GM19328 (cell line): ENCODE measurements around the gene C1orf210.

Experiments used
- ATAC-seq: cut with Tn5 transposase; IDR thresholded peaks from one replicate; pipeline ENCODE4 v1.9.1; 2021; ENCODE audit warnings: mild to moderate bottlenecking, moderate library complexity; ENCODE audit not compliant: unreplicated experiment

C1orf210 gene

DNA sequence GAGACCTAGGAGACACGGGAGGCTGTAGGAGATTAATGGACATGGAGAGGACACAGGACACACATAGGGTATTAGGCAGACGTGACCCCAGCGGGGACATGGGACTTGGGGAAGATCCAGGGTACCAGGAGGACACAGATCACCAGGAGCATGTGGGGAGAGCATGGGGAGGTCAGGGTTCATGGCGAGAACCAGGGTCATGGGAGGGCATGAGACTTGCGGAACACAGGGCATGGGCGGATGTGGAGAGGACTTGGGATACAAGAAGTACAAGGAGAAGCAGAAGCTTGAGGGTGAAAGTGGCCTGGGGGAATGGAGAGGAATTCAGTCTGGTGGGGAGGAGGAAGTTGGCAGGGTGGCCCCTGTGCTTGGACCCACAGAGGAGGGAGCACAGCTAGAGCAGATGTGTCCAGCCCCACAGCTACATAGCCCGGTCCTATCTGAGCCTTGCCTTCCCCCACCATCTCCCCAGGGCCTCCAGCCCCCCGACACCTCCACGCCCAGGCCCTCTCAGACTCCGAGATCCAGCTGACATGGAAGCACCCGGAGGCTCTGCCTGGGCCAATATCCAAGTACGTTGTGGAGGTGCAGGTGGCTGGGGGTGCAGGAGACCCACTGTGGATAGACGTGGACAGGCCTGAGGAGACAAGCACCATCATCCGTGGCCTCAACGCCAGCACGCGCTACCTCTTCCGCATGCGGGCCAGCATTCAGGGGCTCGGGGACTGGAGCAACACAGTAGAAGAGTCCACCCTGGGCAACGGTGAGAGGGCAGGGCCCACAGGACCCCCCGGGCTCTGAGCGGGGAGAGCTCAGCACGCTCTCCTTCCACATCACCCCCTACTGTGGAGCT lies 27.5 kb upstream of the C1orf210 start:
- no peak for ATAC-seq

DNA sequence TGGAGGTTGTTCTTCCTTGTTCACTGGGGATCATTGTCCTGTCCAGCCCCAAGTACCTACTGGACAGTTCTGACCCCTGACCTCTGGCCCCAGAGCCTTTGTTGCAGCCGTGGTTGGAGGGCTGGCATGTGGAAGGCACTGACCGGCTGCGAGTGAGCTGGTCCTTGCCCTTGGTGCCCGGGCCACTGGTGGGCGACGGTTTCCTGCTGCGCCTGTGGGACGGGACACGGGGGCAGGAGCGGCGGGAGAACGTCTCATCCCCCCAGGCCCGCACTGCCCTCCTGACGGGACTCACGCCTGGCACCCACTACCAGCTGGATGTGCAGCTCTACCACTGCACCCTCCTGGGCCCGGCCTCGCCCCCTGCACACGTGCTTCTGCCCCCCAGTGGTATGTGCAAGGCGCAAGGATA lies 26.8 kb upstream of the C1orf210 start:
- ATAC-seq, result no peak

DNA sequence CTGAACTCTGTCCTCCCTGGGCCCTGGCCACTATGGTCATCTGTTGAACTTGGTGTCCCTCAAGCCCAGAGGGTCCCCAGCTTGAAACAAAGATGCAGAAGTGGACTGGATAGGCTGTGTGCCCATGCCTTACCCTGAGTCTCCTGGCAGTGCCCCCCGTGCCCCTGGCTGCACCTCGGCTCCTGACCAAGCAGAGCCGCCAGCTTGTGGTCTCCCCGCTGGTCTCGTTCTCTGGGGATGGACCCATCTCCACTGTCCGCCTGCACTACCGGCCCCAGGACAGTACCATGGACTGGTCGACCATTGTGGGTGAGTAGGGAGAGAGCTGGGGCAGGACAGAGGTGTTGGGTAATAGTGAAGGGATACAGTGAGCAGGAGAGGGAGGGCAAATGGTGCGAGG lies 26.1 kb upstream of the C1orf210 start:
- no peak for ATAC-seq

DNA sequence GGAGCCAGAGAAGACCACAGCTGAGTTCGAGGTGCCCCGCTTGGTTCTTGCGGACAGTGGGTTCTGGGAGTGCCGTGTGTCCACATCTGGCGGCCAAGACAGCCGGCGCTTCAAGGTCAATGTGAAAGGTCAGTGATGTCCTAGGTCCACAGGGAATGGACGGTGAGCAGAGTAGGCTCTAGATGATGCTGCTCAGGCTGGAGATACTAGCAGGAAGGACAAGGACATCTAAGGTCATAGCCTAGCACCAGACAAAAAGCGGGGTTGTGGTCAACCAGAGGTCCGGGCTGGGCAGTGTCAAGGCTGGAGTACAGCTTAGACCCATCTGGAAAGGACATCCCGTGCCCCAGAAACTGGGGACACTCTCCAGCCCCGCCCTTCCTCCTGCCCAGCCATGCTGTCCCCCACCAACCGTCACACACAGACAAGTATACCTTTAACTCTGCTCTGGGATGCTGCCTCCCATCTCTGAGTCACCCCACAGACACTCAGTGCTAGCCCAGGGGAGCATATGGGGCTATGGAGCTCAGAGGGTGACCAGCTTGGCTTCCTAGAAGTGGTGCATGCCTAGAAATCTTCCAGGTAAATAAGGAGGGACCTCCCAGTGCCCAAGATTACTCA lies 24.1 kb upstream of the C1orf210 start:
- ATAC-seq, result no peak

DNA sequence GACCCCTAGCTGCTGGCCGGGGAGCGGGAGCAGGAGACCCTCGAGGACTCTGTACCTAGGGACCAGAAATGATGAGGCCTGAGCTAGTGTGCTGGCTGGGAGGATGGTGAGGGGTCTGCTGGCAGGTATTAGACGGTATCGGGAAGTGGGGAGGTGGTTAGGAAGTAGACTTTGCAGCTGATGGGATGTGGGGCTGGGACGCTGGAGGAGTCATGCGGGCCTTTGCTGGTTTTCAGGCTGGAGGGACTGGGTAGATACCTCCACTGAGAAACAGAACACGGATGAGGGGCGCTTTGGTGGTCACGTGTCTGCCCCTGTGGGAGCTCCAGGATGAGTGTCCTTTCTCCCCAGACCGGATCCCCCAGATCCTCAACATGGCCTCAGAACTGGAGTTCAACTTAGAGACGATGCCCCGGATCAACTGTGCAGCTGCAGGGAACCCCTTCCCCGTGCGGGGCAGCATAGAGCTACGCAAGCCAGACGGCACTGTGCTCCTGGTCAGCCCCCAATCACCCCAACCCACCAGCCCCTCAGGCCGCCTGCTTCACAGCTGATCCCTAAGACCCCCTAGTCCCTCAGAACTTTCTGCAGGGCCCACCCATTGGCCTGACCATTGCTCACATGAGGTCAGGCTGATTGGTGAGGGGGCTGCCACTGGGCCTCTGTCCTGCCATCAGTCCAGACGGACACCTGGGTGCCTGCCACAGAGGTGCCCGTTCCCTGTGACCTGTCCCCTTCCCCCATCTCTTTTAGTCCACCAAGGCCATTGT lies 23.4 kb upstream of the C1orf210 start:
- ATAC-seq, result no peak

DNA sequence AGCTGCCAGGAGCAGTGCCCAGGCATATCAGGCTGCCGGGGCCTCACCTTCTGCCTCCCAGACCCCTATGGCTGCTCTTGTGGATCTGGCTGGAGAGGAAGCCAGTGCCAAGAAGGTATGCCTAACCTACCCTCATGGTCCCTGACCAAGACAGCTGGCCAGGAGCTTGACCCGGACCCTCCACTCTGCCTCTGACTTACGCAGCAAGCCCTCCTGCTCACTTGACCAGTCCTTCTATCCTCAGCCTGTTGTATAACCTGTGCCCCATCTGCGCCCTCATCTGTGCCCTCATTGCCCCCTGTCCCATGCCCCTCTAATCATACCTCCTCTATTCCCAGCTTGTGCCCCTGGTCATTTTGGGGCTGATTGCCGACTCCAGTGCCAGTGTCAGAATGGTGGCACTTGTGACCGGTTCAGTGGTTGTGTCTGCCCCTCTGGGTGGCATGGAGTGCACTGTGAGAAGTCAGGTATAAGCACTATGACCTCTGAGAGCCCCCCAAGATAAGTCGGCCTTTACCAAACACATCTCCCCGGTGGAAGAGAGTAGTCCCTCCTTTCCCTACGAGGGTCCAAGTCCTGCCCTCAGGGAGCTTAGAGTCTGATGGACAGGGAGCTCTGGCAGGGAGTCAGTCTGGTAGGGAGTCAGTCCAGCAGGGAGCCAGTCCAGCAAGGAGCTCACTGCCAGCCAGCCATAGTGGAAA lies 22.2 kb upstream of the C1orf210 start:
- ATAC-seq, result no peak

DNA sequence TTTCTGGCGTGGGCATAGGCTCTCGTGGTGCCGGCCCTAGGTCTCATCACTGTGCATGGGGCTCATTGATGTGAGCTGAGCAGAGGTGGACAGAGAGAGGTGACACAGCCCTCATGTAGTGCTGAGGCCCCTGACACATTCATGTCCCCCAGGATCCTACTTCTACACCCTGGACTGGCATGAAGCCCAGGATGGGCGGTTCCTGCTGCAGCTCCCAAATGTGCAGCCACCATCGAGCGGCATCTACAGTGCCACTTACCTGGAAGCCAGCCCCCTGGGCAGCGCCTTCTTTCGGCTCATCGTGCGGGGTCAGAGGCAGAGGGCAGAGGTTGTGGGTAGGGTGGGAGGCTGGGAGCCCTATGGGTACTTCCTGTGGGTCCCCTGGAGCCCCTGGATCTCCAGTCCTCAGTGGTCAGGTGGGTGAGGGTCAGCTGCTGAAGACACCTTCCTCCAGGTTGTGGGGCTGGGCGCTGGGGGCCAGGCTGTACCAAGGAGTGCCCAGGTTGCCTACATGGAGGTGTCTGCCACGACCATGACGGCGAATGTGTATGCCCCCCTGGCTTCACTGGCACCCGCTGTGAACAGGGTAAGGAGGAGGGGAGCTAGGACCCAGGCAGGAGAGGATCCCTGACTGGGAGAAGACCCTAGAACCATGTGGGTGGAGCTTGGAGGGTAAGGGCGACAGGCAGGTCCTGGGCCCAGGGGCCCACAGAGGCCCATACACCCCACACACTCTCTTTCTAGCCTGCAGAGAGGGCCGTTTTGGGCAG lies 21.5 kb upstream of the C1orf210 start:
- no peak for ATAC-seq

DNA sequence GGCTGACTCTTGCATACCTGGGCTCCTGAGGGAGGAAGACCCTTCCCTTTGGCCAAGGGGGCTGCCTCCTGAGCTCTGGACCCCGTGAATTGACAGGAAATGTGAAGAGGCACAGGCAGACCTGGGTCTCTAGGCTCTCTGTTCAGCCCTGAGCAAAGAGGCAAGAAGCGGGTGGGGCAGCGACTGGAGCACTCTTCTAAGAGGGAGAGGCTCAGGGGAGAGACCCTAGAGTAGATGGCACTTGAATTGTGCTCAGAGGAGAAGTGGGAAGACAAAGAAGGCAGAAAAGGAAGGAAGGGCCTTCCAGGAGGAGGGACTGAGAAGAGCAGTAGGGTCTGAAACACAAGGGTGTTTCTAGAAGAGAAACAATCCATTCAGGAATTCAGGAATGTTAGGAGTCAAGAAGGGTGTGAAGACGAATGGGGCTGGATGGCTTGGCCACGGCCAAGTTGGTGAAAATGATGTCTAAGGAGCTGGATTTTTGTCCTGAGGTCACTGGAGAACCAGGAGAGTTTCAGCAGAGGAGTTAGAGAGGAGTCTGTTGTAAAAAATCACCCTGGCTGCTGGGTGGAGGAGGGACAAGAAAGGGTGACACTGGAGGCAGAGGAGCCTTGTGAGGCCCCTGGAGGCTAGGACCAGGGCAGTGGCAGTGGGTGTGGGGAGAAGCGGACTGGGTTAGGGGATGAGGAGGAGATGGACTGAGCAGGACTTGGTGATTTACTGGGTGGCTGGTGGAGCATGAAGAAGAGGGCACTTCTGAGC lies 20.7 kb upstream of the C1orf210 start:
- no peak for ATAC-seq

DNA sequence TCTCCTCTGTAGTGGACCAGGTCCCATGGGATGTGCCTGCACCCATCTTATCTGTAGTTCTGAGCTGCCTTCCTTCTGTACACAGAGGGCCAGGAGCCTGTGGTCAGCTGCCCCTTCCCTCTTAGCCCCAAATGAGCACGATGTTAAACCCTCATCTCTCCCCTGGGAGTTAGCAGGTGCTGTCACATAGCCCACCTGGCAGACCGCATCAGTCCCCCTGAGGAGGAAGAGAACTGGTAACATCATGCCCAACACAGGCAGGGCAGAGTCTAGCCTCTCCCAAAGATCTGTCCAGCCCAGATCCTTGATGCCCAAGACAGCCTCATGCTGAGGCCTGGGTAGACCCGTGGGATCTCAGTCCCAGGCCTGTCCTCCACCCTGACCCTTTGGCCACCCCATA lies 20.1 kb upstream of the C1orf210 start:
- no peak for ATAC-seq

DNA sequence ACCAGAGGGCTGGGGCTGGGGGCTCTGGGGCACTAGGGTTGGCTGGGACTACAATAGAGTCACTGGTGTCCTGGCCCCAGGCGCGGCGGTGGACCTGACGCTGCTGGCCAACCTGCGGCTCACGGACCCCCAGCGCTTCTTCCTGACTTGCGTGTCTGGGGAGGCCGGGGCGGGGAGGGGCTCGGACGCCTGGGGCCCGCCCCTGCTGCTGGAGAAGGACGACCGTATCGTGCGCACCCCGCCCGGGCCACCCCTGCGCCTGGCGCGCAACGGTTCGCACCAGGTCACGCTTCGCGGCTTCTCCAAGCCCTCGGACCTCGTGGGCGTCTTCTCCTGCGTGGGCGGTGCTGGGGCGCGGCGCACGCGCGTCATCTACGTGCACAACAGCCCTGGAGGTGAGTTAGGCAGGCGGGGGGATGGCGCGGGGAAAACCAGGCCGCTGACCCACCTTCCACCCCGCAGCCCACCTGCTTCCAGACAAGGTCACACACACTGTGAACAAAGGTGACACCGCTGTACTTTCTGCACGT lies 19.5 kb upstream of the C1orf210 start:
- no peak for ATAC-seq

DNA sequence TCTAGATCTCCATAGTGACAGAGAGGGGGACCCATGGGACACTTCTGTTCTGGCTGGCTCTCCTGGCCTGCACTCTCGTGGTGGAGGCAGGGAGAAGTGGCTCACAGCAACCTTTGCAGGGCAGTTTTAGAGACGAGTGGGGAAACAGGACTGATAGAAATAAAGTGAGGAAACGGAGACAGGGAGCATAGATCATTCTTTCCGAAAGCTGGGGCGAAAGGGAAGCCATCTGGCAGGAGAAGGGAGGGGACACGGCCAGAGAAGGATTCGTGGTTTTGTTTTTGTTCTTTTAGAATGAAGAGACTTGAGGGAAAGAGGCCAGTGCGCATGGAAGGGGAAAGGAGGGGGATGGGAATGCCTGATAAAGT lies 18.9 kb upstream of the C1orf210 start:
- no peak for ATAC-seq

DNA sequence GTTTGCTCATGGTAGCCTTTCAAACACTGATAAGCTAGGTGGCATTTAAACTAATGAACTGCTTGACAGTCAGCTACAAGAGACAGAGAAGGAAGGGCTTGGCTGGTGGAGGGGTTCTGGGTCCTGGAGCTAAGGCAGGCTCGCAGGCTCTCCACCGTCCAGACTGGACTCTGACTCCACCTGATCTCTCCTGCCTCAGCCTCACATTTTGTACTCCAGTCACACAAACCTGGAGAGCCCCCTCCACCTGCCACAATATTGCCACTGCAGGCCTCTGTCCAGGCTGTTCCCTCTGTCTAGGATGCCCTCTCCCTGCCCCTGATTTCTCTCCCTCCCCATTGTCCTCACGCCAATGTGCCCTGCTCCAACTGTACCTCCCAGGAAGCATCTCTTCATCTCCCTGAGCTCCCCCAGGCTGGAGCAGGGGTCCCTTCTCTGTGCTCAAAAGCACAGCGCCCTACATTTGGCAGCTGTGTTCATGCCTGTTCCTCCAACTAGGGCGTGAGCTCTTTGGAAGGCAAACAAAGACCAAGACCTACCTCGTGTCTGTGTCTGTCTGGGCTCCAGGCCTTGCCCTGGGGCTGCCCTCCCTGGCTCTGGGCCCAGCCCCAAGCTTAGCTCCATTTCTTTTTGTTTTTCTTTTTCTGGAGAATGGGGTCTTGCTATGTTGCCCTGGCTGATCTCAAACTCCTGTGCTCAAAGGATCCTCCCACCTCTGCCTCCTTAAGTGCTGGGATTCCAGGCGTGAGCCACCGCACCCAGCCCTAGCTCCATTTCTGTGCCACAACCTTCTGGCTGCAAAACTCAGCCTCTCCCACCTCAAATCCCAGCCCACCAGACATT lies 18.3 kb upstream of the C1orf210 start:
- no peak for ATAC-seq

DNA sequence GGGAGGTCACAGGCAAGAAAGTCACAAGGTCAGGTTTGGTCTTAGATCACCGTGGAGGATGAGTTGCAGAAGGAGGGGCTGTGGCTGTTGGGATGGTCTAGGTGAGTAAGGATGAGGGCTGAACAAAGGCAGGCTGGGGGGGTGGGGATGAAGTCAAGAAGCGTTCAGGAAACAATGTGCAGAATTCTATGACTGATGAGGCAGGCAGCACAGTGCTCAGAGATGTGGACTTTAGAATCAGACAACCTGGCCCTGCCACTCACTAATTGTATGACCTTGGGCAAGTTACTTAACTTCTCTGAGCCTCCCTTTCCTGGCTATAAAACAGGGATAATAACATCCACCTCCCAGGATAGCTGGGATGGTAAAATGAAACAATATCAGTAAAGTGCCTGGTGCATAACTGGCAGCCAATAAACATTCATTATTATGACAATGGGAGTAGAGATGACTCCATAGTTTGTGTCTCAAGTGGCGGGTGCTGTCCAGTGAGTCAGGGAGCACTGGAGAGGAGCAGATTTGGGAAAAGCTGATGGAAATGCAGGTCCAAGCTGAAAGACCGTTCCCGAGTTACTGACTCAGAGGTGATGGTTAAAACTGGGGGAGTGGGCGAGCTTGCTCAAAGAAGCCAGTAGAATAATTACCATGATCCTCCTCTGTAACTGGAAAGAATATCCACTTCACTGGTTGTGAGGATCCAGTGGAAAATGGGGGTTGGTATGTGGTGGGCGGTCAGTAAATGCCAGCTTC lies 17.5 kb upstream of the C1orf210 start:
- ATAC-seq, result no peak

DNA sequence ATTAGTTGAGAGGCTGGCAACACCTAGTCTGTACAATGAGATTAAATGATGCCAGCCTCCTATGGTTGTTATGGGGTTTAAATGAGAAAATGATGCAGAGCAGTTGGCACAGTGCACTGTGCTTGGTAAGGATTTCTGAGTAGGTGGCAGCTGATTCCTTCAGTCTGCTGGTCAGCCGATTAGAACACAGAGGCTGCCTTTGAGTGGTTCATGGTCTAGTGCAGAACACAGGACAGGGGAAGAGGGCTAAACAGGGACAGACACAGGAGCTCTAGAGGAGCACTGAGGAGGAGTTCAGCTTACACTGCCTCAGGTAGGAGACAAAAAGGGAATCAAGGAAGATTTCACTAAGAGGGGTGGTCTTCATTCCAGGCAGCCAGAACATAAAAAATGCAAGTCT lies 16.8 kb upstream of the C1orf210 start:
- no peak for ATAC-seq

DNA sequence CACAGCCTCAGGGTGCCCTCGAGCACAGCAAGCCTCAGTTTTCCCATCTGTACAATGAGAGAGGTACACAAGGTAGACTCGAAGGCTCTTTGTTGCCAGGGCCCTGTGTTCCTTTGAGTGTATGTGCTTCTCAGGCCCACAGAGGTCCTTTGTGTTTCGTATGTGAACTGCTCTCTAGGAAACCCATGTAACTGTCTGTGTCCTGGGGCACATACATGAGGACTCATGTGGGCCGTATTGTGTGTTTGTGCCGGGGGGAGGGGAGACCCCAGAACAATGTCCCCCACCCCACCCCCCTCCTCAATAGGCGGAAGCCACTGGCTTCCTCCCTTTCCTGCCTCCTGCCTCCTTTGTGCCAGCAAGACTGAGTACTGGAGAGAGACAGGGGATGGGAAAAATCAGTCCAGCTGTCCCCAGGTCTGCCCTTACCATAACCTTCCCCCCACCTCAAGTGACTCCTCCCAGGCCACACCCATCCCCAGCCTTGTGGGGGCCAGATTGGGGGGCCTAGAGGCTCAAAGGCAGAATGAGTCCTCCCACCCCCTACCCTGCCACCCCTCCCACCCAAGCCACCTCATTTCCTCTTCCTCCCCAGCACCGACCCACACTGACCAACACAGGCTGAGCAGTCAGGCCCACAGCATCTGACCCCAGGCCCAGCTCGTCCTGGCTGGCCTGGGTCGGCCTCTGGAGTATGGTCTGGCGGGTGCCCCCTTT lies 15.2 kb upstream of the C1orf210 start, which contains the start of gene TIE1:
Gene TIE1 (plus strand): TSS at position 605 of the 717 bp plus-strand sequence. CDS start 90 bp downstream, at position 695.
- ATAC-seq, result no peak

DNA sequence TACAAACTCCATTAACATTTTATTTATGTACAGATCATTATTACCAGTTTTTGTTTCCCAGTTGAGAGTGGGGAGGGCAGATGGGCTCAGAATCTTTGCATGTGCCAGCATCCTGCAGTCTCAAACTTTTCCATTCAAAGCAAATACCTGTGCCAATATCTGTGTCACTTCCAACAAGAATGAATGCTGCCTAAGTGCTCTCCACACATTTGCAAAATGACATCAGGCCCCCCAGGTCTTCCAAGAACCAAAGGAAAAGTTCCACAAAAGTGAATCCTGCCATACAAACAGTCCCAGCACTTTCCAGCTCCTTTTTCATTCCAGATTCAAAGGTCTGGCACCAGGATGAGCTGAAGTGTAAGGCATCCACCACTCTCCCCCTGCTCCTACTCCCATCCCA lies 13.7 kb upstream of the C1orf210 start:
- no peak for ATAC-seq

DNA sequence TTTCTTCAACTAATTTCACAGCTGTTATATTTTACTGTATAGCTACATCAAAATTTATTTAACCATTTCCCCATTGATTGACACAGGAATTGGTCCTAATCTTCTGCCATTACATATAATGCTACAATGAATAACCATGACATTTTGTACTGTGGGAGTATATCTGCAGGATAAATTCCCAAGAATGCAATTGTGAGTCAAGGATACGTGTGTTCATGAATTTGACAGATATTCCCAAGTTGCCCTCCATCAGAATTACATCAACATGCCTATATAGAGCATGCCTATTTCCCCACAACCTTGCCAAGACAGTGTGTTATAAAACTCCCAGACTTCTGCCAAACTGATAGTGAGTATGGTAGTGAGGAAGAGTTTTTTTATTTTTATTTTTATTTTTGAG lies 12.7 kb upstream of the C1orf210 start:
- ATAC-seq, result no peak
